HG03064 (cell line): ENCODE data around the gene MPHOSPH10.
"Not testable (repeated sequence)": the region's sequence is repeated elsewhere in the genome, so short reads cannot be mapped to it uniquely, and the experiment has no call there.

Source experiments
- ATAC-seq: cut with Tn5 transposase; IDR thresholded peaks from one replicate; pipeline ENCODE4 v1.9.1; 2021; ENCODE audit warnings: low read depth; ENCODE audit not compliant: unreplicated experiment

MPHOSPH10 gene

GRCh38 chr2:71166812-71167211 lies 36.4 kb downstream of the MPHOSPH10 start:
- no peak for ATAC-seq

- ATAC-seq, result no peak
Observed at GRCh38 chr2:71173096-71173495, 42.7 kb downstream of the MPHOSPH10 start.

GRCh38 chr2:71174207-71174606 lies 43.8 kb downstream of the MPHOSPH10 start:
- no peak for ATAC-seq

GRCh38 chr2:71178836-71179235 lies 48.4 kb downstream of the MPHOSPH10 start:
- ATAC-seq, result not testable (repeated sequence)

GRCh38 chr2:71181316-71181715 lies 50.9 kb downstream of the MPHOSPH10 start:
- no peak for ATAC-seq

- not testable (repeated sequence) for ATAC-seq
Observed at GRCh38 chr2:71183306-71184115, 53.1 kb downstream of the MPHOSPH10 start.

GRCh38 chr2:71186973-71187372 lies 56.5 kb downstream of the MPHOSPH10 start:
- ATAC-seq, result no peak

- no peak for ATAC-seq
Observed at GRCh38 chr2:71187589-71187988, 57.2 kb downstream of the MPHOSPH10 start.

- ATAC-seq, result no peak
Observed at GRCh38 chr2:71190656-71191569, 60.5 kb downstream of the MPHOSPH10 start.

GRCh38 chr2:71191570-71191943 lies 61.1 kb downstream of the MPHOSPH10 start:
- no peak for ATAC-seq
